Measurements from ENCODE around the gene NPR1. TPM values are rescaled to one million over a fixed set of nuclear protein-coding genes. Genes with fewer than 3 reads are reported as not detected.
A peak's percentile ranks its signal among the peaks of the same experiment; 100 is the strongest.

Gene NPR1
- polyA plus RNA-seq, 4 donors, result 0.22 to 18.1 (median 1.4) TPM

DNA sequence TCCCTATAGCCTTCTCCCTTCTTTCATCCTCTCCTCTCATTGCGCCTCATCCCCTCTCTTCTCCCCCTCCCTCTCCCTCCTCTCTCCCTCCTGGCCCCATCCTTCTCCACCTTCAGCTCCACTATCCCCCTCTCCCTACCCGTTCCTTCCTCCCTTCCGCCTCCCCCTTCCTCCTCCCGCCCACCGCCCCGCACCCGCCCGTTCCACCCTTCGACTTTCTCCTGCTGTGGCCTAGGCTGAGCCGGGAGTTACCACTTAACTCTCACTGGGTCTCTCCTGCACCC is 1.6 kb downstream of the NPR1 start:
- Histone ChIP-seq H3K9me3 (ENCODE audit: control insufficient read depth in 2 of 2, insufficient read depth in 1 of 2, low read depth in 1 of 2, low read length in 1 of 2) (no peaks in the 10 kb centered on the region), H3K27me3 (ENCODE audit: control insufficient read depth in 3 of 3, insufficient read depth in 3 of 3, low read length in 3 of 3) (peaks cover 4 to 43% (median 6%) of the 10 kb centered on the region in 3 donors), H3K4me3 (ENCODE audit: low read depth in 1 of 3, low read length in 3 of 3) (peak overlapping the region in 1 of 3 donors; percentile 21), H3K27ac (ENCODE audit: low read depth in 1 of 3, low read length in 2 of 3) (no peak overlapping the region), H3K4me1 (ENCODE audit: control insufficient read depth in 3 of 3, insufficient read depth in 2 of 3, low read depth in 1 of 3, low read length in 2 of 3) (peaks cover 0 to 18% (median 3%) of the 10 kb centered on the region in 3 donors), H3K36me3 (ENCODE audit: control insufficient read depth in 3 of 3, insufficient read depth in 2 of 3, low read depth in 1 of 3, low read length in 3 of 3) (no peaks in the 10 kb centered on the region)
- FAIRE-seq, result no peak
- 18 to 29% (median 21%) methylated on average over 10 of the region's 10 CpGs for WGBS, 3 donors
- DNase-seq, result no peak

DNA sequence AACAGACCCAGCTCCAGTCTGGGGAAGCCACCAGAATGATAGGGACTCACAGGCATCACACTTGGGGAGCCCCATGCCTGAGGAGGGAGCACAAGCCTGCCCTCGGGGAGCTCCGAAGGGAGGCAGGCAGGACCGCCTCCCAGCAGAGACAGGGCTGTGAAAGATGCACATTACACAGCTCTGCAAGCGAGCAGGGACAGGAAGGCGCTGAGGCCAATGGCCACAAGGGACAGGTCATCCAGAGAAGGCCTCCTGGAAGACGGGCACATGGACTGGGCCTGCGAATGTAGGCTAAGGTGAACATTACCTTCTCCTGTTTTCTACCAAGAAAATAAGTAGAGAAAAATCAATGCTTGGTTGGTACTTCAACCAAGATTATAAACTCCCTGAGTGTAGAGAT is 4.2 kb downstream of the NPR1 start:
- no peak overlapping the region for H3K27ac ChIP-seq (ENCODE audit: low read depth in 1 of 3, low read length in 2 of 3)
- no peaks in the 10 kb centered on the region for H3K36me3 ChIP-seq (ENCODE audit: control insufficient read depth in 3 of 3, insufficient read depth in 2 of 3, low read depth in 1 of 3, low read length in 3 of 3)
- no peak for FAIRE-seq
- peaks cover 0 to 15% (median 3%) of the 10 kb centered on the region in 3 donors for H3K4me1 ChIP-seq (ENCODE audit: control insufficient read depth in 3 of 3, insufficient read depth in 2 of 3, low read depth in 1 of 3, low read length in 2 of 3)
- H3K9me3 ChIP-seq (ENCODE audit: control insufficient read depth in 2 of 2, insufficient read depth in 1 of 2, low read depth in 1 of 2, low read length in 1 of 2), result no peaks in the 10 kb centered on the region
- no peak for DNase-seq
- no peak overlapping the region for H3K4me3 ChIP-seq (ENCODE audit: low read depth in 1 of 3, low read length in 3 of 3)
- WGBS, 3 donors, result 88 to 94% (median 90%) methylated on average over 7 of the region's 7 CpGs
- H3K27me3 ChIP-seq (ENCODE audit: control insufficient read depth in 3 of 3, insufficient read depth in 3 of 3, low read length in 3 of 3), result peaks cover 4 to 42% (median 6%) of the 10 kb centered on the region in 3 donors

DNA sequence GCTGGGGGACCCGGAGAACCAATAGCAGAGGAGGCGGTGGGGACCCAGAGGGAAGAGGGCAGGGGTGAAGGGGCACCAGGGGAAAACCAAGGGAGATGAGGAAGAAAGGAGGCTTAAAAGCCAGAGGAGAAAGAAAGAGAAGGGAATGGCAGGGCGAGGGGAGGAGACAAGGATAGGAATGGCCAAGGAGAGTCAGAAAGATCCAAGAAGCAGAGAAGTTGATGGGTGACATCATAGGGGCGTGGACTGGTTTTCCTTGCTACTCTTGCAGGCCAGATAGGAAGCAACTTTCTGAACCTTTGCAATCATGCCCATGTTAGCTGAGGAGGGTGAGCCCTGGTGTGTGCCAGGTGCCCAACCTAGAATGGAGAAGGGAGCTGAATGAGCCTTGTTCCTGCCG is 5.4 kb downstream of the NPR1 start:
- peak; percentile 53 to 63 for DNase-seq
- WGBS, 3 donors, result 57 to 72% (median 63%) methylated on average over 5 of the region's 5 CpGs
- Histone ChIP-seq H3K9me3 (ENCODE audit: control insufficient read depth in 2 of 2, insufficient read depth in 1 of 2, low read depth in 1 of 2, low read length in 1 of 2) (no peaks in the 10 kb centered on the region), H3K27ac (ENCODE audit: low read depth in 1 of 3, low read length in 2 of 3) (no peak overlapping the region), H3K4me3 (ENCODE audit: low read depth in 1 of 3, low read length in 3 of 3) (no peak overlapping the region), H3K27me3 (ENCODE audit: control insufficient read depth in 3 of 3, insufficient read depth in 3 of 3, low read length in 3 of 3) (peaks cover 1 to 30% (median 3%) of the 10 kb centered on the region in 3 donors), H3K4me1 (ENCODE audit: control insufficient read depth in 3 of 3, insufficient read depth in 2 of 3, low read depth in 1 of 3, low read length in 2 of 3) (peaks cover 0 to 5% (median 0%) of the 10 kb centered on the region in 3 donors), H3K36me3 (ENCODE audit: control insufficient read depth in 3 of 3, insufficient read depth in 2 of 3, low read depth in 1 of 3, low read length in 3 of 3) (no peaks in the 10 kb centered on the region)
- no peak for FAIRE-seq

DNA sequence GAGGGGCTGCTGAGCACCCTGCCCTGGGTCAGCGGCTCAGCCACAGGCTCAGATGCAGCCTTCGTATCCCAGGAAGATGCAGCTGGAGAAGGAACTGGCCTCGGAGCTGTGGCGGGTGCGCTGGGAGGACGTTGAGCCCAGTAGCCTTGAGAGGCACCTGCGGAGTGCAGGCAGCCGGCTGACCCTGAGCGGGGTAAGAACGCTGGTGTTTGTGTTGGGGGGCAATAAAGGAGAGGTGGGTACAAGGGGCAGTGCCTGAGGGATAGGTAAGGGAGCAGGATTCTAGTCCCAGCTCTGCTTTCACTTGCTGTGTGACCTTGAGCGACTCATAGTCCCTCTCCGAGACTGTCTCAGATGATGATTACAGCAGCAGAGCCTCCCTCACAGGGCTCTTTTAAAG is 6.4 kb downstream of the NPR1 start:
- FAIRE-seq (no peak), DNase-seq (peak in 1 of 2 donors; percentile 33)
- no peaks in the 10 kb centered on the region for H3K9me3 ChIP-seq (ENCODE audit: control insufficient read depth in 2 of 2, insufficient read depth in 1 of 2, low read depth in 1 of 2, low read length in 1 of 2)
- H3K36me3 ChIP-seq (ENCODE audit: control insufficient read depth in 3 of 3, insufficient read depth in 2 of 3, low read depth in 1 of 3, low read length in 3 of 3), result no peaks in the 10 kb centered on the region
- peaks cover 0 to 21% (median 3%) of the 10 kb centered on the region in 3 donors for H3K27me3 ChIP-seq (ENCODE audit: control insufficient read depth in 3 of 3, insufficient read depth in 3 of 3, low read length in 3 of 3)
- no peak overlapping the region for H3K4me3 ChIP-seq (ENCODE audit: low read depth in 1 of 3, low read length in 3 of 3)
- WGBS, 3 donors, result 15 to 58% (median 31%) methylated on average over 12 of the region's 12 CpGs
- H3K4me1 ChIP-seq (ENCODE audit: control insufficient read depth in 3 of 3, insufficient read depth in 2 of 3, low read depth in 1 of 3, low read length in 2 of 3), result peaks cover 0 to 5% (median 0%) of the 10 kb centered on the region in 3 donors
- H3K27ac ChIP-seq (ENCODE audit: low read depth in 1 of 3, low read length in 2 of 3), result no peak overlapping the region

DNA sequence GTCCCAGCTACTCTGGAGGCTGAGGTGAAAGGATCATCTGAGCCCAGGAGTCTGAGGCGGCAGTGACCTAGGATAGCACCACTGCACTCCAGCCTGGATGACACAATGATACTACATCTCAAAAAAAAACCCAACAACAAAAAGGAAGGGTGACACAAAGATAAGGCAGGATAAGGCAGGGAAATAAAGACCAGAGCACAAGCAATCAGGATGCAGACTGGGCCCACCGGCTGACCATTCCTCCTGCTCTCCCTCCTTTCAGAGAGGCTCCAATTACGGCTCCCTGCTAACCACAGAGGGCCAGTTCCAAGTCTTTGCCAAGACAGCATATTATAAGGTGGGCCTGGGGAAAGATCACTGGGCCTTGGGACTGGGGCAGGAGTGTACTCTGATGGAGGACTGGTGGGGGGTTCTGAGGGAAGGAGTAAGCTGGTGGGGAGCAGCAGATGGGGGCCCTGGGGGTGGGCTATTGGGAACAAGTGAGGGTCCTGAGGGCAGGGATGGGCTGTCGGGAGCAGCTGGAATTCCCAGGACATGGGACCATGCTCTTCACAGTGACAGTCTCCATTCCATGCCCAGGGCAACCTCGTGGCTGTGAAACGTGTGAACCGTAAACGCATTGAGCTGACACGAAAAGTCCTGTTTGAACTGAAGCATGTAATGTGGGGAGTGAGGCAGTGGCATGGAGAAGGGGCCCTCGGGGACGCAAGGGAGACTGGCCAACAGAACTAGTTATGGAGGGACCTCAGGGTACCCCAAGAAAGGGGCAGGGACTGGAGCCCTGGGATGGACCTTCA is 7.3 kb downstream of the NPR1 start:
- H3K4me1 ChIP-seq (ENCODE audit: control insufficient read depth in 3 of 3, insufficient read depth in 2 of 3, low read depth in 1 of 3, low read length in 2 of 3), result peaks cover 0 to 5% (median 0%) of the 10 kb centered on the region in 3 donors
- DNase-seq (no peak), FAIRE-seq (no peak)
- no peaks in the 10 kb centered on the region for H3K9me3 ChIP-seq (ENCODE audit: control insufficient read depth in 2 of 2, insufficient read depth in 1 of 2, low read depth in 1 of 2, low read length in 1 of 2)
- H3K27me3 ChIP-seq (ENCODE audit: control insufficient read depth in 3 of 3, insufficient read depth in 3 of 3, low read length in 3 of 3), result peaks cover 0 to 12% (median 3%) of the 10 kb centered on the region in 3 donors
- no peaks in the 10 kb centered on the region for H3K36me3 ChIP-seq (ENCODE audit: control insufficient read depth in 3 of 3, insufficient read depth in 2 of 3, low read depth in 1 of 3, low read length in 3 of 3)
- H3K27ac ChIP-seq (ENCODE audit: low read depth in 1 of 3, low read length in 2 of 3), result no peak overlapping the region
- WGBS, 3 donors, result 75 to 84% (median 82%) methylated on average over 11 of the region's 11 CpGs
- H3K4me3 ChIP-seq (ENCODE audit: low read depth in 1 of 3, low read length in 3 of 3), result no peak overlapping the region

DNA sequence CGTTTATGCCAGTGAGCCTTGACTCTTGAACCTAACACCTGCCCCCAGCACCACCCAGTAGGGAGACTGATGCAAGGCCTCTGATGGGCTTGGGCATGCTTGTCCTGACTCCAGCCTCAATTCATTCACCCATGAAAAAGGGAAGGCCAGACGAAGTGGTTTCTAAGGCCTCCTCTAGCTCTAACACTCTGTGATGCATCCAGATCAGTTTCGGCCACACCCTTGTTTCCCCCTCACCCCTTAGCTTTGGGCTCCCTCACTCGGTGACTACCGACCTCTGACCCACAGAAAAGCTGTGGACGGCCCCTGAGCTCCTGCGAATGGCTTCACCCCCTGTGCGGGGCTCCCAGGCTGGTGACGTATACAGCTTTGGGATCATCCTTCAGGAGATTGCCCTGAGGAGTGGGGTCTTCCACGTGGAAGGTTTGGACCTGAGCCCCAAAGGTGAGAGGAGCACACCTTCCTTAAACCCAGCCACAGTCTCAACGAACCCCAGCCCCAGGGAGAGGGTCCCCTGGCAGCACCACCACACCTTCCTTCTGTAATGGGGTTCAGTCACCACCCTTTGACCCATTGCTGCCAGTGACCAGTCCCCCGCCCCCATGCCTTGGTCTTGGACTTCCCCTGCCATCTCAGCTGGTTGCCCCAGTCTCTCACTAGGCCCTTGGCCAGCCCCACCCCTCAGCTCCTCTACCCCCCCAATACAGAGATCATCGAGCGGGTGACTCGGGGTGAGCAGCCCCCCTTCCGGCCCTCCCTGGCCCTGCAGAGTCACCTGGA is 9.0 kb downstream of the NPR1 start:
- Histone ChIP-seq H3K4me3 (ENCODE audit: low read depth in 1 of 3, low read length in 3 of 3) (no peak overlapping the region), H3K9me3 (ENCODE audit: control insufficient read depth in 2 of 2, insufficient read depth in 1 of 2, low read depth in 1 of 2, low read length in 1 of 2) (no peaks in the 10 kb centered on the region), H3K4me1 (ENCODE audit: control insufficient read depth in 3 of 3, insufficient read depth in 2 of 3, low read depth in 1 of 3, low read length in 2 of 3) (peaks cover 0 to 5% (median 0%) of the 10 kb centered on the region in 3 donors), H3K27ac (ENCODE audit: low read depth in 1 of 3, low read length in 2 of 3) (no peak overlapping the region), H3K27me3 (ENCODE audit: control insufficient read depth in 3 of 3, insufficient read depth in 3 of 3, low read length in 3 of 3) (no peaks in the 10 kb centered on the region), H3K36me3 (ENCODE audit: control insufficient read depth in 3 of 3, insufficient read depth in 2 of 3, low read depth in 1 of 3, low read length in 3 of 3) (no peaks in the 10 kb centered on the region)
- DNase-seq (no peak), FAIRE-seq (no peak)
- WGBS, 3 donors, result 77 to 82% (median 78%) methylated on average over 16 of the region's 16 CpGs

DNA sequence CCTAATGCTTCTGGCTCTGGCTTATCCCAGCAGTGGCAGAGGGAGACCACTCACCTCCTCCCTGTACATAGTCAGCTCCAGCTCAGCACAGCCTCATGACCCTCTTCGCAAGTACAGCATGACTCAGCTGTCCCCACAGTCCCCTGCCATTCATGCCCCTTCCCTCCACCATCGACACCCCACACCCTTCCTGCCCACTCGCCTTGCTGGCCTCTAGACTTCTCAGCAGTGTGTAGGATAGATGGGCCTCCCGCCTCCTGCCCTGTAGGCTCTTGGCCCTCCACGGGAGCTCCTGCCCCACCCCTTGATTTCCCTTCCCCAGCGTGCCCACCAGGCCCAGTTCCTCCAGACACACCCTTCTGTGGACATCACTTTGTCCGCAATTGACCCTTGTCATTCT is 9.8 kb downstream of the NPR1 start:
- no peak for FAIRE-seq
- Histone ChIP-seq H3K9me3 (ENCODE audit: control insufficient read depth in 2 of 2, insufficient read depth in 1 of 2, low read depth in 1 of 2, low read length in 1 of 2) (no peaks in the 10 kb centered on the region), H3K4me3 (ENCODE audit: low read depth in 1 of 3, low read length in 3 of 3) (no peak overlapping the region), H3K4me1 (ENCODE audit: control insufficient read depth in 3 of 3, insufficient read depth in 2 of 3, low read depth in 1 of 3, low read length in 2 of 3) (peaks cover 0 to 5% (median 0%) of the 10 kb centered on the region in 3 donors), H3K36me3 (ENCODE audit: control insufficient read depth in 3 of 3, insufficient read depth in 2 of 3, low read depth in 1 of 3, low read length in 3 of 3) (no peaks in the 10 kb centered on the region), H3K27me3 (ENCODE audit: control insufficient read depth in 3 of 3, insufficient read depth in 3 of 3, low read length in 3 of 3) (no peaks in the 10 kb centered on the region), H3K27ac (ENCODE audit: low read depth in 1 of 3, low read length in 2 of 3) (no peak overlapping the region)
- no peak for DNase-seq
- WGBS, 3 donors, result 80 to 86% (median 86%) methylated on average over 7 of the region's 7 CpGs

DNA sequence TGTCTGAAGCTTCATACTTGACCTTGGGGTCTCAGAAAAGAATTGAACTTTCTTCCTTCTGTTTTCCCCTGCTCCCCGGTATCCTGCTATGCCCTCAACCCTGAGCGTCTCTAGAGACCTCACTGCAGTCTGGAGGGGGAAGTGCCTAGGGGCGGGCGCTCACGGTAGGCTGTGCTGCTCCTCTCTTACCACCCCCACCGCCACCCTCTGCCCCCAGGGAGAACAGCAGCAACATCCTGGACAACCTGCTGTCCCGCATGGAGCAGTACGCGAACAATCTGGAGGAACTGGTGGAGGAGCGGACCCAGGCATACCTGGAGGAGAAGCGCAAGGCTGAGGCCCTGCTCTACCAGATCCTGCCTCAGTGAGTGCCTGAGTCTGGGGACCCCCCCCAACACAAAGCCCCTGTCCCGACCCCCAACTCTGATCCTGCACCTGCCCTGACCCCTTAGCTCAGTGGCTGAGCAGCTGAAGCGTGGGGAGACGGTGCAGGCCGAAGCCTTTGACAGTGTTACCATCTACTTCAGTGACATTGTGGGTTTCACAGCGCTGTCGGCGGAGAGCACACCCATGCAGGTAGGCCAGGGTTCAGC is 10.3 kb downstream of the NPR1 start:
- no peak overlapping the region for H3K27ac ChIP-seq (ENCODE audit: low read depth in 1 of 3, low read length in 2 of 3)
- H3K4me1 ChIP-seq (ENCODE audit: control insufficient read depth in 3 of 3, insufficient read depth in 2 of 3, low read depth in 1 of 3, low read length in 2 of 3), result peaks cover 0 to 5% (median 0%) of the 10 kb centered on the region in 3 donors
- 84 to 89% (median 89%) methylated on average over 17 to 18 of the region's 18 CpGs for WGBS, 3 donors
- no peak for DNase-seq
- H3K9me3 ChIP-seq (ENCODE audit: control insufficient read depth in 2 of 2, insufficient read depth in 1 of 2, low read depth in 1 of 2, low read length in 1 of 2), result no peaks in the 10 kb centered on the region
- H3K36me3 ChIP-seq (ENCODE audit: control insufficient read depth in 3 of 3, insufficient read depth in 2 of 3, low read depth in 1 of 3, low read length in 3 of 3), result no peaks in the 10 kb centered on the region
- no peaks in the 10 kb centered on the region for H3K27me3 ChIP-seq (ENCODE audit: control insufficient read depth in 3 of 3, insufficient read depth in 3 of 3, low read length in 3 of 3)
- FAIRE-seq, result no peak
- no peak overlapping the region for H3K4me3 ChIP-seq (ENCODE audit: low read depth in 1 of 3, low read length in 3 of 3)
